OCI-LY7 (cell line): Measurements from ENCODE around the gene GALNT10. TPM values are rescaled to one million over a fixed set of nuclear protein-coding genes. Genes with fewer than 3 reads are reported as not detected.

Experiments
- BruUV-seq: library from RNA; stranded (reverse); fragments of 400-500 nt; replicated peaks from 2 replicates; lab custom pipeline; 2021; lab: Mats Ljungman, UMichigan
- CTCF ChIA-PET: fragments of 300-600 bp; sonication (Branson Sonifier 250); formaldehyde crosslinking; loops from one replicate; lab custom pipeline; 2022; ENCODE audit warnings: antibody characterized with exemption; ENCODE audit not compliant: unreplicated experiment; lab: Charles Lee
- POLR2A ChIA-PET: fragments of 300-600 bp; sonication (Branson Sonifier 250); formaldehyde crosslinking; loops from one replicate; lab custom pipeline; 2022; ENCODE audit warnings: antibody characterized with exemption; lab: Charles Lee
- DNase-seq: peaks from one replicate; pipeline ENCODE4 v3.0.0-alpha.2; 2015; ENCODE audit warnings: low spot score
- H2AFZ ChIP-seq: fragments of 200-600 bp; sonication (generic), shearing (Covaris generic); 2 replicates; pipeline ENCODE4 v1.6.1; 2014; ENCODE audit warnings: mild to moderate bottlenecking, antibody characterized with exemption, low read length, moderate library complexity
- H3K27ac ChIP-seq: fragments of 200-600 bp; sonication (generic); 2 replicates; pipeline ENCODE4 v1.5.1; 2014; ENCODE audit warnings: mixed run types, low read depth, mild to moderate bottlenecking, moderate library complexity, low read length, inconsistent platforms; ENCODE audit not compliant: poor library complexity, severe bottlenecking
- H3K36me3 ChIP-seq: fragments of 200-600 bp; sonication (generic); 2 replicates; pipeline ENCODE4 v1.6.1; 2014; ENCODE audit warnings: mild to moderate bottlenecking, antibody characterized with exemption, low read length, moderate library complexity, mixed read lengths; ENCODE audit not compliant: insufficient read depth
- H3K4me1 ChIP-seq: fragments of 200-600 bp; sonication (generic); 2 replicates; pipeline ENCODE4 v1.5.1; 2014; ENCODE audit warnings: mild to moderate bottlenecking, low read length; ENCODE audit not compliant: insufficient read depth, poor library complexity, severe bottlenecking
- H3K4me2 ChIP-seq: fragments of 200-600 bp; sonication (generic); 2 replicates; pipeline ENCODE4 v1.6.1; 2014; ENCODE audit warnings: mild to moderate bottlenecking, low read length
- H3K4me3 ChIP-seq: fragments of 200-600 bp; sonication (generic); 2 replicates; pipeline ENCODE4 v1.5.1; 2014; ENCODE audit warnings: mild to moderate bottlenecking, low read depth, low read length; ENCODE audit not compliant: poor library complexity, severe bottlenecking
- H3K79me2 ChIP-seq: fragments of 200-600 bp; sonication (generic); 2 replicates; pipeline ENCODE4 v1.6.1; 2016; ENCODE audit warnings: low read depth, mild to moderate bottlenecking, low read length, moderate library complexity, mixed read lengths; ENCODE audit not compliant: insufficient read depth
- H3K9me2 ChIP-seq: fragments of 200-600 bp; sonication (generic); 2 replicates; pipeline ENCODE4 v1.6.1; 2016; ENCODE audit warnings: mild to moderate bottlenecking, low read length, mixed read lengths; ENCODE audit not compliant: insufficient read depth
- H3K9me3 ChIP-seq: fragments of 200-600 bp; sonication (generic); 2 replicates; pipeline ENCODE4 v1.6.1; 2014; ENCODE audit warnings: mild to moderate bottlenecking, mixed run types, low read length, mixed read lengths
- H4K20me1 ChIP-seq: fragments of 200-600 bp; sonication (generic); 2 replicates; pipeline ENCODE4 v1.6.1; 2014; ENCODE audit warnings: mild to moderate bottlenecking, antibody characterized with exemption, low read length, moderate library complexity, mixed read lengths; ENCODE audit not compliant: insufficient read depth
- EZH2phosphoT487 ChIP-seq: fragments of 200-600 bp; sonication (generic); IDR thresholded peaks from 2 replicates; pipeline ENCODE4 v1.6.1; 2018; ENCODE audit warnings: low read depth, borderline replicate concordance, mild to moderate bottlenecking, mixed run types, antibody characterized with exemption, low read length, moderate library complexity, mixed read lengths
- intact Hi-C: fragments of 100-400 bp; cut with micrococcal nuclease; formaldehyde crosslinking; loops from one replicate; pipeline ENCODE4 v1.10.0; 2022; ENCODE audit not compliant: unreplicated experiment
- total RNA-seq, 2 experiments: library from RNA; depleted of rRNA in 1 of 2; stranded (reverse); fragments of >200 nt in 1 of 2; shearing (Covaris generic) in 1 of 2; gene quantifications; 2 replicates each; pipeline ENCODE4 v1.2.3, GENCODE V29; 2014 to 2022
- TF ChIP-seq, protein P1 (sequence below): fragments of 200-600 bp; sonication (generic); conservative IDR thresholded peaks from 2 replicates; pipeline ENCODE4 v1.5.1; 2014; ENCODE audit warnings: mild to moderate bottlenecking, antibody characterized with exemption, low read length, moderate library complexity, mixed read lengths

The GALNT10 gene
- total RNA-seq, 2 experiments from 2014 or later: 7.3 to 20.6 TPM

DNA sequence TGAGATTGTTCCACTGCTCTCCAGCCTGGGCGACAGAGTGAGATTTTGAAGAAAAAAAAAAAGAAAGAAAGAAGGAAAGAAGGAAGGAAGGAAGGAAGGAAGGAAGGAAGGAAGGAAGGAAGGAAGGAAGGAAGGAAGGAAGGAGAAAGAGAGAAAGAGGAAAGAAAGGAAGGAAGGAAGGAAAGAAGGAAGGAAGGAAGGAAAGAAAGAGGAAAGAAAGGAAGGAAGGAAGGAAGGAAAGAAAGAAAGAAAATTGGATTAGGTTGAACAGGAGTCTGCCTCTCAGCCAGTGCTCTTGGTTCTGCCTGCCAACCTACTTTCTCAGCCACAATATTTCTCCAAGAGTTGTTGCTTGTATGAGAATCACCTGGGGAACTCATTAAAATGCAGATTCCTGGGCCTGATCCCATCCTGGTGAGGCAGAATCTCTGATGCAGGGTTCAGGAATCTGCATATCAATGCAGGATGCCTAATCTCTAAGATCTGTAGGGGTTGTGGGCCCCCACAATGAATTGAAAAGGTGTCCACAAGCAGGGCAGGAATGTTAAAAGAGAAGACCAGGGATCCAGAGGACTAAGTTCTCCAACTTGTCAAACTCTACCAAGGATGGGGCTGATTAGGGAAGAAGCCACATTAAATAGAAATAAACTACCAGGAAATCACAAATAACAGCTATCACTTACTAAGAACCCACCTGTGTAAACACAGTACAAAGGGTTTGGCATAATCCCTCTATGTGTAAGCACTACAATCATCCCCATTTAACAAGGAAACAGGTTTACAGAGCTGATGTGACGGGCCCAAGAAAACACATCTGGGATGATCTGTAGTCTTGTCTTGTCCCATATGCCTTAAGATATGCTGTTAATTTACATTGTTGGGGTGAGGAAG, 23.4 kb upstream of the GALNT10 start:
- no peak overlapping the region for H3K4me2 ChIP-seq
- no peak overlapping the region for H3K27ac ChIP-seq
- CTCF ChIA-PET: no interaction called here
- no peak overlapping the region for H3K4me3 ChIP-seq
- no peak overlapping the region for H2AFZ ChIP-seq
- no peaks in the 10 kb centered on the region for H3K4me1 ChIP-seq
- TF ChIP-seq EZH2phosphoT487: no peak
- TF ChIP-seq, protein P1, sequence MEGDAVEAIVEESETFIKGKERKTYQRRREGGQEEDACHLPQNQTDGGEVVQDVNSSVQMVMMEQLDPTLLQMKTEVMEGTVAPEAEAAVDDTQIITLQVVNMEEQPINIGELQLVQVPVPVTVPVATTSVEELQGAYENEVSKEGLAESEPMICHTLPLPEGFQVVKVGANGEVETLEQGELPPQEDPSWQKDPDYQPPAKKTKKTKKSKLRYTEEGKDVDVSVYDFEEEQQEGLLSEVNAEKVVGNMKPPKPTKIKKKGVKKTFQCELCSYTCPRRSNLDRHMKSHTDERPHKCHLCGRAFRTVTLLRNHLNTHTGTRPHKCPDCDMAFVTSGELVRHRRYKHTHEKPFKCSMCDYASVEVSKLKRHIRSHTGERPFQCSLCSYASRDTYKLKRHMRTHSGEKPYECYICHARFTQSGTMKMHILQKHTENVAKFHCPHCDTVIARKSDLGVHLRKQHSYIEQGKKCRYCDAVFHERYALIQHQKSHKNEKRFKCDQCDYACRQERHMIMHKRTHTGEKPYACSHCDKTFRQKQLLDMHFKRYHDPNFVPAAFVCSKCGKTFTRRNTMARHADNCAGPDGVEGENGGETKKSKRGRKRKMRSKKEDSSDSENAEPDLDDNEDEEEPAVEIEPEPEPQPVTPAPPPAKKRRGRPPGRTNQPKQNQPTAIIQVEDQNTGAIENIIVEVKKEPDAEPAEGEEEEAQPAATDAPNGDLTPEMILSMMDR: no peak
- no peaks in the 10 kb centered on the region for H3K9me3 ChIP-seq
- no TSS peak for BruUV-seq
- no peaks in the 10 kb centered on the region; the same call in 1 of the 2 replicates for H4K20me1 ChIP-seq
- no peaks in the 10 kb centered on the region for H3K79me2 ChIP-seq
- intact Hi-C loops: no loop called here
- POLR2A ChIA-PET: interaction anchor here (0.6 to 0.7 kb wide), 2 partner anchors 19 to 228 kb away, joined by 4 to 12 read pairs; no protein-coding TSS in a partner anchor
- DNase-seq: no peak
- no peaks in the 10 kb centered on the region for H3K9me2 ChIP-seq
- H3K36me3 ChIP-seq: no peaks in the 10 kb centered on the region

DNA sequence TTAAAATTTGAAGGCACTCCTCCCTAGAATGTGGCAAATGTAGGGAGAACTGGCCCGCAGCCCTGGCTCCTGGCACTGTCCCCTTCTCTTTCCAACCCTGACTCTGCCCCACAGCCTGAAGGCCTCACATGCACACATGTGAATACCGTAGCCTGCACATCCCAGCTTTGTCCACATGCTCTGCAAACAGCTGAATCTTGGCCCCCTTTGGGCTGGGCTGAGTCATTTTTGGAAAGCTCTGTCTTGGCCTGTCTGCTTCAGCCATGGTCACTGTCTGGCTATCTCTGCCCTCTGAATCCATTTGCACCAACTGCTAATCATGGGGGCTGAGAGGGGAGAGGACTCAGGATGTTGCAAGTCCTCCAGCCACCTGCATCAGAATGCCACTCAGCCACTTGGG, 22.1 kb upstream of the GALNT10 start:
- TF ChIP-seq EZH2phosphoT487: no peak
- TF ChIP-seq, protein P1: no peak
- Histone ChIP-seq H3K4me2 (no peak overlapping the region), H3K79me2 (no peaks in the 10 kb centered on the region), H4K20me1 (no peaks in the 10 kb centered on the region; the same call in 1 of the 2 replicates), H3K4me1 (no peaks in the 10 kb centered on the region), H3K9me3 (no peaks in the 10 kb centered on the region), H3K4me3 (no peak overlapping the region), H3K27ac (no peak overlapping the region), H3K9me2 (no peaks in the 10 kb centered on the region), H2AFZ (no peak overlapping the region), H3K36me3 (no peaks in the 10 kb centered on the region)
- no TSS peak for BruUV-seq
- POLR2A ChIA-PET: no interaction called here
- CTCF ChIA-PET: no interaction called here
- intact Hi-C loops: no loop called here
- no peak for DNase-seq

DNA sequence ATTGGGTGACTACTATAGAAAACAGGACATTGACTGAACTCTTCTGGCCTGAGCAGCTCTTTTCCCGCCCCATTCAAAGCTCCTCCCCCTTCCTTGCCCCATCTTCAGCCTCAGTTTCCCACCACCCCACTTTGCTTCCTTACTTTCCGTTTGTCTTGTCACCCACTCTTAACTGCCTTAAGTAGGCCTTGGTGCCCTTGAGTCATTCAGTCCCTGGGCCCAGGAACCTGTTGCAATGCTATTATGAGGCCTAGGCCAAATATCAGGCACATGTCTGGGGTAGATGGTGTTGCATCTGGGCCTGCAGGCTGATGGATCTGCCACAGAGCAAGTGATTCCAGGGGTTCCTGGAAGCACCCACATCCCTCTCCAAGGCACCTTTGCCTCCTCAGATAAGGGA, 17.7 kb upstream of the GALNT10 start:
- Histone ChIP-seq H4K20me1 (no peaks in the 10 kb centered on the region), H2AFZ (no peak overlapping the region), H3K9me3 (no peaks in the 10 kb centered on the region), H3K9me2 (no peaks in the 10 kb centered on the region), H3K4me2 (no peak overlapping the region), H3K27ac (no peak overlapping the region), H3K36me3 (no peaks in the 10 kb centered on the region), H3K79me2 (no peaks in the 10 kb centered on the region), H3K4me1 (no peaks in the 10 kb centered on the region), H3K4me3 (no peak overlapping the region)
- intact Hi-C loops: no loop called here
- TF ChIP-seq, protein P1: no peak
- TF ChIP-seq EZH2phosphoT487: no peak
- no TSS peak for BruUV-seq
- CTCF ChIA-PET: interaction anchor here (0.6 kb wide), 1 partner anchor 201 kb away, joined by 3 read pairs; no protein-coding TSS in a partner anchor
- no peak for DNase-seq
- POLR2A ChIA-PET: interaction anchor here (1.5 kb wide), 1 partner anchor 9 kb away, joined by 3 read pairs; no protein-coding TSS in a partner anchor
